ENCODE measurements around the gene CPNE5. TPM values are rescaled to one million over a fixed set of nuclear protein-coding genes. Genes with fewer than 3 reads are reported as not detected.

The CPNE5 gene
- total RNA-seq, 1 donor from 2014 or later = 2.0 TPM

GRCh38 chr6:36691612-36692011, 147.6 kb downstream of the CPNE5 start:
- peaks cover 45% of the 10 kb centered on the region for H3K4me1 Mint-ChIP-seq (ENCODE audit: low read depth)

GRCh38 chr6:36691011-36691410, 148.2 kb downstream of the CPNE5 start:
- peaks cover 12% of the 10 kb centered on the region for H3K36me3 Mint-ChIP-seq (ENCODE audit: low read depth)
- DNase-seq (ENCODE audit: low spot score) = no peak
- no peak overlapping the region for H3K27ac Mint-ChIP-seq
- peaks cover 4% of the 10 kb centered on the region for H3K9me3 Mint-ChIP-seq
- peaks cover 41% of the 10 kb centered on the region for H3K4me1 Mint-ChIP-seq (ENCODE audit: low read depth)
- intact Hi-C loops (cut with micrococcal nuclease) = no loop called here
- H3K4me3 Mint-ChIP-seq (ENCODE audit: low read depth) = no peak overlapping the region
- H3K27me3 Mint-ChIP-seq (ENCODE audit: low read depth) = no peaks in the 10 kb centered on the region

More at GRCh38 chr6:36691612-36692011, 147.6 kb downstream of the CPNE5 start:
- intact Hi-C loops (cut with micrococcal nuclease) = no loop called here
- Mint-ChIP-seq H3K9me3 (peaks cover 4% of the 10 kb centered on the region), H3K4me3 (ENCODE audit: low read depth) (no peak overlapping the region), H3K27me3 (ENCODE audit: low read depth) (no peaks in the 10 kb centered on the region), H3K36me3 (ENCODE audit: low read depth) (peaks cover 6% of the 10 kb centered on the region), H3K27ac (peak overlapping the region; percentile 1)
- DNase-seq (ENCODE audit: low spot score) = no peak

Other genes with a start within 250 kb of the CPNE5 start
- gene SRSF3, start 245.1 kb downstream of the CPNE5 start, total RNA-seq = 512 and 541 TPM in 2 replicates
- gene CDKN1A, start 160.7 kb downstream of the CPNE5 start, total RNA-seq = 43.9 and 45.3 TPM in 2 replicates
- gene RAB44, start 141.6 kb downstream of the CPNE5 start, total RNA-seq = not detected in 2 replicates
- 52.4 and 54.8 TPM in 2 replicates for gene PPIL1, start 35.4 kb upstream of the CPNE5 start, total RNA-seq
- 28.4 and 29.9 TPM in 2 replicates for gene C6orf89, start 46.5 kb upstream of the CPNE5 start, total RNA-seq
- not detected in 2 replicates for gene PI16, start 115.3 kb upstream of the CPNE5 start, total RNA-seq
- gene MTCH1, start 146.8 kb upstream of the CPNE5 start, total RNA-seq = 117 and 119 TPM in 2 replicates
- gene FGD2, start 166.2 kb upstream of the CPNE5 start, total RNA-seq = 0.64 and 0.87 TPM in 2 replicates